ENCODE results near the gene TLR3. TPM values are rescaled to one million over a fixed set of nuclear protein-coding genes. Genes with fewer than 3 reads are reported as not detected.

Gene TLR3
- total and polyA plus RNA-seq, 10 of the 15 experiments (the other 5 are each of a cell fraction or from before 2014, with no cell fraction given): under 0.01 to 0.05 (median 0.03) TPM; not detected in 7

DNA sequence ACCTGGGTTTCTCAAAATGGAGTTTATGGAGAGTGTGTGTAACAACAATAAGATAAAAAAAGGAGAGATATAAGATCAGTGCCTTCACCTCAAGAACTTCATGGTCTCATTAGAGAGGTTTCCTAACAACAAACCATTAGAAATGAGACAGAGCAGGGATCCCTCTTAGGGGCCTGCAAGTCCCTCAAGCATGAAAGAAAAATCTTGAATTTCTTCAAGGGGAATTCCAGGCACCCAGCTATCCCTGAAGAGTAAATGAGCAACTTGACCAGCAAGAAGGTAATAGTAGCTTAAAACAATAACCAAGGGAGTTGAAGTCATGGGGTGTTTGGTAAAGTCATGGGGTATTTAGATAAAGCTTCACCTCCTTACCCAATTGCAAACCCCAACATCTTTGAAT lies 49.7 kb upstream of the TLR3 start:
- ChIA-PET POLR2A (no interaction called here), RAD21 (ENCODE audit: unreplicated experiment) (no interaction called here), CTCF (interaction anchor here (0.6 to 2.1 kb wide), 4 partner anchors 19 to 656 kb away, joined by 3 to 7 read pairs (median 4); no protein-coding TSS in a partner anchor), SMC1A (ENCODE audit: uncharacterized antibody, unreplicated experiment) (interaction anchor here (1.5 to 1.6 kb wide), 2 partner anchors 21 to 378 kb away, joined by 4 read pairs; no protein-coding TSS in a partner anchor)
- Histone ChIP-seq H3K9me3 (replicated peaks; ENCODE audit: control insufficient read depth, insufficient read depth, low read length) (no peaks in the 10 kb centered on the region), H3K79me2 (ENCODE audit: control insufficient read depth, insufficient read depth, low read length) (no peaks in the 10 kb centered on the region), H3K4me1 (ENCODE audit: control insufficient read depth, insufficient read depth, low read length) (no peaks in the 10 kb centered on the region), H4K20me1 (ENCODE audit: control insufficient read depth, insufficient read depth) (no peaks in the 10 kb centered on the region), H3K27ac (ENCODE audit: control insufficient read depth, insufficient read depth) (no peak overlapping the region), H2AFZ (ENCODE audit: control insufficient read depth, low read depth, low read length) (no peak overlapping the region), H3K4me2 (ENCODE audit: control insufficient read depth, insufficient read depth) (no peak overlapping the region), H3K4me3 (no peak overlapping the region), H3K27me3 (replicated peaks in 1 of 2; ENCODE audit: control insufficient read depth in 2 of 2, insufficient read depth in 2 of 2, low read length in 1 of 2) (no peaks in the 10 kb centered on the region; a peak in 2 of 4 replicates), H3K9ac (ENCODE audit: control insufficient read depth, insufficient read depth, low read length) (no peak overlapping the region), H3K36me3 (ENCODE audit: control insufficient read depth in 2 of 2, insufficient read depth in 2 of 2, low read length in 1 of 2) (no peaks in the 10 kb centered on the region)
- no peak for FAIRE-seq
- DNase-seq (ENCODE audit: low read depth, low spot score): no peak
- in situ Hi-C loops (cut with MboI): no loop called here
- ATAC-seq: no peak
- intact Hi-C loops (cut with micrococcal nuclease; ENCODE audit: unreplicated experiment): no loop called here
- BruUV-seq (replicated peaks): no TSS peak
- TF ChIP-seq SMAD1 (IDR thresholded peaks at IDR 0.05; ENCODE audit: low read depth, partially characterized antibody): no peak
- TF ChIP-seq, protein P1, sequence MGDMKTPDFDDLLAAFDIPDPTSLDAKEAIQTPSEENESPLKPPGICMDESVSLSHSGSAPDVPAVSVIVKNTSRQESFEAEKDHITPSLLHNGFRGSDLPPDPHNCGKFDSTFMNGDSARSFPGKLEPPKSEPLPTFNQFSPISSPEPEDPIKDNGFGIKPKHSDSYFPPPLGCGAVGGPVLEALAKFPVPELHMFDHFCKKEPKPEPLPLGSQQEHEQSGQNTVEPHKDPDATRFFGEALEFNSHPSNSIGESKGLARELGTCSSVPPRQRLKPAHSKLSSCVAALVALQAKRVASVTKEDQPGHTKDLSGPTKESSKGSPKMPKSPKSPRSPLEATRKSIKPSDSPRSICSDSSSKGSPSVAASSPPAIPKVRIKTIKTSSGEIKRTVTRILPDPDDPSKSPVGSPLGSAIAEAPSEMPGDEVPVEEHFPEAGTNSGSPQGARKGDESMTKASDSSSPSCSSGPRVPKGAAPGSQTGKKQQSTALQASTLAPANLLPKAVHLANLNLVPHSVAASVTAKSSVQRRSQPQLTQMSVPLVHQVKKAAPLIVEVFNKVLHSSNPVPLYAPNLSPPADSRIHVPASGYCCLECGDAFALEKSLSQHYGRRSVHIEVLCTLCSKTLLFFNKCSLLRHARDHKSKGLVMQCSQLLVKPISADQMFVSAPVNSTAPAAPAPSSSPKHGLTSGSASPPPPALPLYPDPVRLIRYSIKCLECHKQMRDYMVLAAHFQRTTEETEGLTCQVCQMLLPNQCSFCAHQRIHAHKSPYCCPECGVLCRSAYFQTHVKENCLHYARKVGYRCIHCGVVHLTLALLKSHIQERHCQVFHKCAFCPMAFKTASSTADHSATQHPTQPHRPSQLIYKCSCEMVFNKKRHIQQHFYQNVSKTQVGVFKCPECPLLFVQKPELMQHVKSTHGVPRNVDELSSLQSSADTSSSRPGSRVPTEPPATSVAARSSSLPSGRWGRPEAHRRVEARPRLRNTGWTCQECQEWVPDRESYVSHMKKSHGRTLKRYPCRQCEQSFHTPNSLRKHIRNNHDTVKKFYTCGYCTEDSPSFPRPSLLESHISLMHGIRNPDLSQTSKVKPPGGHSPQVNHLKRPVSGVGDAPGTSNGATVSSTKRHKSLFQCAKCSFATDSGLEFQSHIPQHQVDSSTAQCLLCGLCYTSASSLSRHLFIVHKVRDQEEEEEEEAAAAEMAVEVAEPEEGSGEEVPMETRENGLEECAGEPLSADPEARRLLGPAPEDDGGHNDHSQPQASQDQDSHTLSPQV (IDR thresholded peaks at IDR 0.05): no peak
- no peak for TF ChIP-seq CREB1 (IDR thresholded peaks at IDR 0.05; ENCODE audit: low read depth)
- TF ChIP-seq MTA3 (IDR thresholded peaks at IDR 0.05; ENCODE audit: borderline replicate concordance, low read length): no peak
- TF ChIP-seq, protein P2, sequence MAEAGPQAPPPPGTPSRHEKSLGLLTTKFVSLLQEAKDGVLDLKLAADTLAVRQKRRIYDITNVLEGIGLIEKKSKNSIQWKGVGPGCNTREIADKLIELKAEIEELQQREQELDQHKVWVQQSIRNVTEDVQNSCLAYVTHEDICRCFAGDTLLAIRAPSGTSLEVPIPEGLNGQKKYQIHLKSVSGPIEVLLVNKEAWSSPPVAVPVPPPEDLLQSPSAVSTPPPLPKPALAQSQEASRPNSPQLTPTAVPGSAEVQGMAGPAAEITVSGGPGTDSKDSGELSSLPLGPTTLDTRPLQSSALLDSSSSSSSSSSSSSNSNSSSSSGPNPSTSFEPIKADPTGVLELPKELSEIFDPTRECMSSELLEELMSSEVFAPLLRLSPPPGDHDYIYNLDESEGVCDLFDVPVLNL (IDR thresholded peaks at IDR 0.05; ENCODE audit: low read depth, low read length): no peak
- no peak for TF ChIP-seq TCF3 (IDR thresholded peaks at IDR 0.05; ENCODE audit: borderline replicate concordance, insufficient read depth, low read depth, low read length)
- TF ChIP-seq, protein P3, sequence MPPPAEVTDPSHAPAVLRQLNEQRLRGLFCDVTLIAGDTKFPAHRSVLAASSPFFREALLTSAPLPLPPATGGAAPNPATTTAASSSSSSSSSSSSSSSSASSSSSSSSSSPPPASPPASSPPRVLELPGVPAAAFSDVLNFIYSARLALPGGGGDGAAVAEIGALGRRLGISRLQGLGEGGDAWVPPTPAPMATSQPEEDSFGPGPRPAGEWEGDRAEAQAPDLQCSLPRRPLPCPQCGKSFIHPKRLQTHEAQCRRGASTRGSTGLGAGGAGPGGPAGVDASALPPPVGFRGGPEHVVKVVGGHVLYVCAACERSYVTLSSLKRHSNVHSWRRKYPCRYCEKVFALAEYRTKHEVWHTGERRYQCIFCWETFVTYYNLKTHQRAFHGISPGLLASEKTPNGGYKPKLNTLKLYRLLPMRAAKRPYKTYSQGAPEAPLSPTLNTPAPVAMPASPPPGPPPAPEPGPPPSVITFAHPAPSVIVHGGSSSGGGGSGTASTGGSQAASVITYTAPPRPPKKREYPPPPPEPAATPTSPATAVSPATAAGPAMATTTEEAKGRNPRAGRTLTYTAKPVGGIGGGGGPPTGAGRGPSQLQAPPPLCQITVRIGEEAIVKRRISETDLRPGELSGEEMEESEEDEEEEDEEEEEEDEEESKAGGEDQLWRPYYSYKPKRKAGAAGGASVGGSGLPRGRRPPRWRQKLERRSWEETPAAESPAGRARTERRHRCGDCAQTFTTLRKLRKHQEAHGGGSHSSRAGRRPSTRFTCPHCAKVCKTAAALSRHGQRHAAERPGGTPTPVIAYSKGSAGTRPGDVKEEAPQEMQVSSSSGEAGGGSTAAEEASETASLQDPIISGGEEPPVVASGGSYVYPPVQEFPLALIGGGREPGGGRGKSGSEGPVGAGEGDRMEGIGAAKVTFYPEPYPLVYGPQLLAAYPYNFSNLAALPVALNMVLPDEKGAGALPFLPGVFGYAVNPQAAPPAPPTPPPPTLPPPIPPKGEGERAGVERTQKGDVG (CRISPR knock-in tag; IDR thresholded peaks at IDR 0.05): no peak
- no peak for TF ChIP-seq CHD4 (IDR thresholded peaks at IDR 0.05)
- TF ChIP-seq, protein P4, sequence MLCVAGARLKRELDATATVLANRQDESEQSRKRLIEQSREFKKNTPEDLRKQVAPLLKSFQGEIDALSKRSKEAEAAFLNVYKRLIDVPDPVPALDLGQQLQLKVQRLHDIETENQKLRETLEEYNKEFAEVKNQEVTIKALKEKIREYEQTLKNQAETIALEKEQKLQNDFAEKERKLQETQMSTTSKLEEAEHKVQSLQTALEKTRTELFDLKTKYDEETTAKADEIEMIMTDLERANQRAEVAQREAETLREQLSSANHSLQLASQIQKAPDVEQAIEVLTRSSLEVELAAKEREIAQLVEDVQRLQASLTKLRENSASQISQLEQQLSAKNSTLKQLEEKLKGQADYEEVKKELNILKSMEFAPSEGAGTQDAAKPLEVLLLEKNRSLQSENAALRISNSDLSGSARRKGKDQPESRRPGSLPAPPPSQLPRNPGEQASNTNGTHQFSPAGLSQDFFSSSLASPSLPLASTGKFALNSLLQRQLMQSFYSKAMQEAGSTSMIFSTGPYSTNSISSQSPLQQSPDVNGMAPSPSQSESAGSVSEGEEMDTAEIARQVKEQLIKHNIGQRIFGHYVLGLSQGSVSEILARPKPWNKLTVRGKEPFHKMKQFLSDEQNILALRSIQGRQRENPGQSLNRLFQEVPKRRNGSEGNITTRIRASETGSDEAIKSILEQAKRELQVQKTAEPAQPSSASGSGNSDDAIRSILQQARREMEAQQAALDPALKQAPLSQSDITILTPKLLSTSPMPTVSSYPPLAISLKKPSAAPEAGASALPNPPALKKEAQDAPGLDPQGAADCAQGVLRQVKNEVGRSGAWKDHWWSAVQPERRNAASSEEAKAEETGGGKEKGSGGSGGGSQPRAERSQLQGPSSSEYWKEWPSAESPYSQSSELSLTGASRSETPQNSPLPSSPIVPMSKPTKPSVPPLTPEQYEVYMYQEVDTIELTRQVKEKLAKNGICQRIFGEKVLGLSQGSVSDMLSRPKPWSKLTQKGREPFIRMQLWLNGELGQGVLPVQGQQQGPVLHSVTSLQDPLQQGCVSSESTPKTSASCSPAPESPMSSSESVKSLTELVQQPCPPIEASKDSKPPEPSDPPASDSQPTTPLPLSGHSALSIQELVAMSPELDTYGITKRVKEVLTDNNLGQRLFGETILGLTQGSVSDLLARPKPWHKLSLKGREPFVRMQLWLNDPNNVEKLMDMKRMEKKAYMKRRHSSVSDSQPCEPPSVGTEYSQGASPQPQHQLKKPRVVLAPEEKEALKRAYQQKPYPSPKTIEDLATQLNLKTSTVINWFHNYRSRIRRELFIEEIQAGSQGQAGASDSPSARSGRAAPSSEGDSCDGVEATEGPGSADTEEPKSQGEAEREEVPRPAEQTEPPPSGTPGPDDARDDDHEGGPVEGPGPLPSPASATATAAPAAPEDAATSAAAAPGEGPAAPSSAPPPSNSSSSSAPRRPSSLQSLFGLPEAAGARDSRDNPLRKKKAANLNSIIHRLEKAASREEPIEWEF (IDR thresholded peaks at IDR 0.05; ENCODE audit: insufficient replicate concordance, low read depth, low read length): no peak
- no peak for TF ChIP-seq YY1 (IDR thresholded peaks at IDR 0.05; ENCODE audit: low read depth, low read length)
